ENCODE results near the gene RAD51B.

DNA sequence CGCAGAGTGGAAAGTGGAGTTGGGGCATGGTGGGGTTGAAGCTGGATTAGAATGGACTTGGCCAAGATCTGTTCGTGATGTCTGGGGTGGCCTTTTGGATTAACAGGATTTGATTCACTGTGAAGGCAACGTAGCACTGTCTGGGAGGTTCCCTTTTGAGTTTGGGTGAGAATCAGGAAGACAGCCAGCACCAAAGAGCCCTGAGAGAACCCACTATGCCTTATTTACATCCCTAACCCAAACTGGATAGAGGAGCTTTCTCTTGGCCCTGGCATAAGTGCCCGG lies 703.7 kb downstream of the RAD51B start:
- TF ChIP-seq POLR2AphosphoS5 (IDR thresholded peaks at IDR 0.05; ENCODE audit: low read depth, low read length) = no peak
- no peak for TF ChIP-seq TAF1 (IDR thresholded peaks at IDR 0.05; ENCODE audit: borderline replicate concordance, low read depth, low read length)
- no peak for TF ChIP-seq POLR2A (IDR thresholded peaks at IDR 0.05; ENCODE audit: low read depth, low read length)

Measured in GM12892 (cell line).